ENCODE results near the gene KCTD13.

KCTD13 gene

DNA sequence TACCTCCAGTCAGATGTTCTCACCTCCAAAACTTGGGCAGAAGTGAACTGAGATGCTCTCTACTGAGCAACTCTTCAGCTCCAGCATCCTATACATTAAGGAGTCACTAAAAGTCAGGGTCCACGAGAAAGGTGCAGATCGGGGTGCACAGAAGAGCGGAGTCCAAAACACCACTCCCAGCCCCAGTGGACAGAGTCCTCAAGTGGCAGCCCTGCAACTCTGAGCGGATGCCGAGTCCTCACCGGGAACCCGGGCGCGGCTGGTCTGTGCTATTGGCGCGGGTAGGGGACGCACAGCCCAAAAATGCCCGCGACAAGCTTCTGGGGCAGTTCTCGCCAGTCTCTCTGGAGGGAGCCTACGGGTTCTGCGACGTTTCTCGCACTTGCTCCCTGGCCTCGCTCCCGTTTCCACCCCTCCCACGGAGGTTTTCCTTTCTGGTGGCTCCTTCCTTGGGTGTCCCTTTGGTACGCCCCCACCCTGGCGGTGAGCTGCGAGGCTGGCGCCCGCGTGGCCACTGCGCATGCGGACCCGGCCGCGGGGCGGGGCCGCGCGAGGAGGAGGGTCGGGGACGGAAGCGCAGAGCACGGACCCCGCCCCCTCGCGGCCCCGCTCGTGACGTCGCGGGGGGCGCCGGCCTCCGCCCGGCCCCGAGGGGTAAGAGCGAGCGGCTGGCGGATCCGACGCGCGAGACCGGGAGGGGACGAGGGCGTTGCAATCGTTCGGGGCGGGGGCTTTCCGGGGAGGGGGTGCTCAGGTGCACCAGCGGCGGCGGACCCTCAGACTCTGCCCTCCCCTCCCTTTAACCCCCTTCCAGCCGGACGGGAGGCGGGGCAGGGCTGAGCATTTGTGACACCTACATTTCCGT, 35.7 kb upstream of the KCTD13 start, which contains the start of gene TMEM219 (continued):
- TF ChIP-seq ZBTB48 (tag by site-specific recombination; IDR thresholded peaks at IDR 0.05) (peak; percentile 45; the same call in 1 of the 2 replicates), ZNF341 (tag by site-specific recombination; IDR thresholded peaks at IDR 0.05; ENCODE audit: low read depth) (peak; percentile 60), GLIS1 (tag by site-specific recombination; IDR thresholded peaks at IDR 0.05) (peak; percentile 74; the same call in 1 of the 2 replicates), ZNF398 (tag by site-specific recombination; IDR thresholded peaks at IDR 0.05) (peak; percentile 7), ZNF660 (tag by site-specific recombination; IDR thresholded peaks at IDR 0.05) (peak; percentile 56; the same call in 1 of the 2 replicates), ZBTB20 (tag by site-specific recombination; IDR thresholded peaks at IDR 0.05) (peak; percentile 98), ZNF777 (tag by site-specific recombination; IDR thresholded peaks at IDR 0.05; ENCODE audit: borderline replicate concordance) (peak; percentile 34; the same call in 1 of the 2 replicates), KLF7 (tag by site-specific recombination; IDR thresholded peaks at IDR 0.05; ENCODE audit: borderline replicate concordance) (peak; percentile 33; the same call in 1 of the 2 replicates), ZNF561 (tag by site-specific recombination; IDR thresholded peaks at IDR 0.05; ENCODE audit: borderline replicate concordance) (peak; percentile 89), SP7 (tag by site-specific recombination; IDR thresholded peaks at IDR 0.05) (0 out of 2 replicates have a peak, but pooled peaks have one; percentile 65), KLF1 (tag by site-specific recombination; IDR thresholded peaks at IDR 0.05) (peak; percentile 78), ZBTB8A (tag by site-specific recombination; IDR thresholded peaks at IDR 0.05) (peak; percentile 92), KLF10 (tag by site-specific recombination; IDR thresholded peaks at IDR 0.05) (peak; percentile 88), ZNF2 (tag by site-specific recombination; IDR thresholded peaks at IDR 0.05) (peak; percentile 81; the same call in 1 of the 2 replicates), PRDM2 (tag by site-specific recombination; IDR thresholded peaks at IDR 0.05; ENCODE audit: borderline replicate concordance) (no peak), ZNF37A (tag by site-specific recombination; IDR thresholded peaks at IDR 0.05) (no peak), EGR2 (tag by site-specific recombination; IDR thresholded peaks at IDR 0.05; ENCODE audit: low read depth) (peak; percentile 61), ZNF146 (tag by site-specific recombination; IDR thresholded peaks at IDR 0.05) (0 out of 2 replicates have a peak, but pooled peaks have one; percentile 5), ZNF280C (tag by site-specific recombination; IDR thresholded peaks at IDR 0.05) (no peak), SP2 (tag by site-specific recombination; IDR thresholded peaks at IDR 0.05) (peak; percentile 65), HOXC10 (CRISPR knock-in tag; IDR thresholded peaks at IDR 0.05) (peak; percentile 77; the same call in 1 of the 2 replicates), GLIS2 (tag by site-specific recombination; IDR thresholded peaks at IDR 0.05) (peak; percentile 84)
- TF ChIP-seq, protein P1, sequence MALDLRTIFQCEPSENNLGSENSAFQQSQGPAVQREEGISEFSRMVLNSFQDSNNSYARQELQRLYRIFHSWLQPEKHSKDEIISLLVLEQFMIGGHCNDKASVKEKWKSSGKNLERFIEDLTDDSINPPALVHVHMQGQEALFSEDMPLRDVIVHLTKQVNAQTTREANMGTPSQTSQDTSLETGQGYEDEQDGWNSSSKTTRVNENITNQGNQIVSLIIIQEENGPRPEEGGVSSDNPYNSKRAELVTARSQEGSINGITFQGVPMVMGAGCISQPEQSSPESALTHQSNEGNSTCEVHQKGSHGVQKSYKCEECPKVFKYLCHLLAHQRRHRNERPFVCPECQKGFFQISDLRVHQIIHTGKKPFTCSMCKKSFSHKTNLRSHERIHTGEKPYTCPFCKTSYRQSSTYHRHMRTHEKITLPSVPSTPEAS (tag by site-specific recombination; IDR thresholded peaks at IDR 0.05), result no peak
- TF ChIP-seq, protein P2, sequence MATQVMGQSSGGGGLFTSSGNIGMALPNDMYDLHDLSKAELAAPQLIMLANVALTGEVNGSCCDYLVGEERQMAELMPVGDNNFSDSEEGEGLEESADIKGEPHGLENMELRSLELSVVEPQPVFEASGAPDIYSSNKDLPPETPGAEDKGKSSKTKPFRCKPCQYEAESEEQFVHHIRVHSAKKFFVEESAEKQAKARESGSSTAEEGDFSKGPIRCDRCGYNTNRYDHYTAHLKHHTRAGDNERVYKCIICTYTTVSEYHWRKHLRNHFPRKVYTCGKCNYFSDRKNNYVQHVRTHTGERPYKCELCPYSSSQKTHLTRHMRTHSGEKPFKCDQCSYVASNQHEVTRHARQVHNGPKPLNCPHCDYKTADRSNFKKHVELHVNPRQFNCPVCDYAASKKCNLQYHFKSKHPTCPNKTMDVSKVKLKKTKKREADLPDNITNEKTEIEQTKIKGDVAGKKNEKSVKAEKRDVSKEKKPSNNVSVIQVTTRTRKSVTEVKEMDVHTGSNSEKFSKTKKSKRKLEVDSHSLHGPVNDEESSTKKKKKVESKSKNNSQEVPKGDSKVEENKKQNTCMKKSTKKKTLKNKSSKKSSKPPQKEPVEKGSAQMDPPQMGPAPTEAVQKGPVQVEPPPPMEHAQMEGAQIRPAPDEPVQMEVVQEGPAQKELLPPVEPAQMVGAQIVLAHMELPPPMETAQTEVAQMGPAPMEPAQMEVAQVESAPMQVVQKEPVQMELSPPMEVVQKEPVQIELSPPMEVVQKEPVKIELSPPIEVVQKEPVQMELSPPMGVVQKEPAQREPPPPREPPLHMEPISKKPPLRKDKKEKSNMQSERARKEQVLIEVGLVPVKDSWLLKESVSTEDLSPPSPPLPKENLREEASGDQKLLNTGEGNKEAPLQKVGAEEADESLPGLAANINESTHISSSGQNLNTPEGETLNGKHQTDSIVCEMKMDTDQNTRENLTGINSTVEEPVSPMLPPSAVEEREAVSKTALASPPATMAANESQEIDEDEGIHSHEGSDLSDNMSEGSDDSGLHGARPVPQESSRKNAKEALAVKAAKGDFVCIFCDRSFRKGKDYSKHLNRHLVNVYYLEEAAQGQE (tag by site-specific recombination; IDR thresholded peaks at IDR 0.05), result peak; percentile 32; the same call in 1 of the 2 replicates
